CD4-positive, alpha-beta T cell treated with Interleukin-15 for 4 hours (primary cell): ENCODE measurements around the gene CANT1.
"Not testable (repeated sequence)": the region's sequence is repeated elsewhere in the genome, so short reads cannot be mapped to it uniquely, and the experiment has no call there.

Experiments used
- DNase-seq: peaks from one replicate; pipeline ENCODE4 v3.0.0-alpha.2; 2020; ENCODE audit warnings: low spot score

The CANT1 gene

GRCh38 chr17:79027274-79027924, 17.8 kb upstream of the CANT1 start:
- no peak for DNase-seq

GRCh38 chr17:79026376-79027273, 17.1 kb upstream of the CANT1 start:
- no peak for DNase-seq

GRCh38 chr17:79024901-79025737, 15.6 kb upstream of the CANT1 start:
- DNase-seq: no peak

GRCh38 chr17:79023886-79024771, 14.6 kb upstream of the CANT1 start, which contains the start of gene C1QTNF1:
Gene C1QTNF1 (plus strand): TSS chr17:79024169. CDS start chr17:79043969, 19,800 bp downstream.
- DNase-seq: peak; percentile 5

- no peak for DNase-seq
Measured at GRCh38 chr17:79023180-79023705, 13.7 kb upstream of the CANT1 start.

GRCh38 chr17:79022507-79022991, 13.0 kb upstream of the CANT1 start:
- no peak for DNase-seq

GRCh38 chr17:79021929-79022328, 12.4 kb upstream of the CANT1 start:
- not testable (repeated sequence) for DNase-seq

GRCh38 chr17:79020631-79021301, 11.2 kb upstream of the CANT1 start:
- no peak for DNase-seq

GRCh38 chr17:79019632-79020584, 10.3 kb upstream of the CANT1 start:
- DNase-seq: peak; percentile 48

GRCh38 chr17:79019261-79019631, 9.7 kb upstream of the CANT1 start:
- no peak for DNase-seq

- no peak for DNase-seq
Measured at GRCh38 chr17:79018370-79018695, 8.8 kb upstream of the CANT1 start.

GRCh38 chr17:79017546-79018369, 8.2 kb upstream of the CANT1 start:
- no peak for DNase-seq

- no peak for DNase-seq
Measured at GRCh38 chr17:79014158-79014758, 4.7 kb upstream of the CANT1 start.

GRCh38 chr17:79012563-79013134, 3.1 kb upstream of the CANT1 start:
- DNase-seq: no peak

- DNase-seq: no peak
Measured at GRCh38 chr17:79011451-79012147, 2.0 kb upstream of the CANT1 start.

GRCh38 chr17:79010304-79010646, 711 bp upstream of the CANT1 start:
- DNase-seq: no peak
